Mucosa of stomach (tissue), 1 donor: ENCODE measurements around the gene WDR93.
"Not testable (repeated sequence)": the region's sequence is repeated elsewhere in the genome, so short reads cannot be mapped to it uniquely, and the experiment has no call there.

Source experiments
- H3K27me3 ChIP-seq: one replicate; pipeline ENCODE4 v1.7.0; 2013; ENCODE audit warnings: mild to moderate bottlenecking, low read length; ENCODE audit not compliant: control insufficient read depth, insufficient read depth
- H3K36me3 ChIP-seq: one replicate; pipeline ENCODE4 v1.7.0; 2013; ENCODE audit warnings: low read length; ENCODE audit not compliant: control insufficient read depth, insufficient read depth
- H3K4me1 ChIP-seq: one replicate; pipeline ENCODE4 v1.7.0; 2013; ENCODE audit warnings: mild to moderate bottlenecking, low read length; ENCODE audit not compliant: control insufficient read depth, insufficient read depth
- H3K4me3 ChIP-seq: one replicate; pipeline ENCODE4 v1.7.0; 2013; ENCODE audit warnings: low read length
- H3K9ac ChIP-seq: one replicate; pipeline ENCODE4 v1.7.0; 2013; ENCODE audit warnings: mild to moderate bottlenecking, low read length, moderate library complexity
- H3K9me3 ChIP-seq: one replicate; pipeline ENCODE4 v1.7.0; 2013; ENCODE audit warnings: mild to moderate bottlenecking, low read length, moderate library complexity; ENCODE audit not compliant: control insufficient read depth
- donor health status: Pancreatic carcinoma.

WDR93 gene

GRCh38 chr15:89782619-89782950 lies 92.0 kb downstream of the WDR93 start:
- not testable (repeated sequence) for H3K9ac ChIP-seq, H3K4me3 ChIP-seq
- peaks cover 28% of the 10 kb centered on the region for H3K4me1 ChIP-seq

DNA sequence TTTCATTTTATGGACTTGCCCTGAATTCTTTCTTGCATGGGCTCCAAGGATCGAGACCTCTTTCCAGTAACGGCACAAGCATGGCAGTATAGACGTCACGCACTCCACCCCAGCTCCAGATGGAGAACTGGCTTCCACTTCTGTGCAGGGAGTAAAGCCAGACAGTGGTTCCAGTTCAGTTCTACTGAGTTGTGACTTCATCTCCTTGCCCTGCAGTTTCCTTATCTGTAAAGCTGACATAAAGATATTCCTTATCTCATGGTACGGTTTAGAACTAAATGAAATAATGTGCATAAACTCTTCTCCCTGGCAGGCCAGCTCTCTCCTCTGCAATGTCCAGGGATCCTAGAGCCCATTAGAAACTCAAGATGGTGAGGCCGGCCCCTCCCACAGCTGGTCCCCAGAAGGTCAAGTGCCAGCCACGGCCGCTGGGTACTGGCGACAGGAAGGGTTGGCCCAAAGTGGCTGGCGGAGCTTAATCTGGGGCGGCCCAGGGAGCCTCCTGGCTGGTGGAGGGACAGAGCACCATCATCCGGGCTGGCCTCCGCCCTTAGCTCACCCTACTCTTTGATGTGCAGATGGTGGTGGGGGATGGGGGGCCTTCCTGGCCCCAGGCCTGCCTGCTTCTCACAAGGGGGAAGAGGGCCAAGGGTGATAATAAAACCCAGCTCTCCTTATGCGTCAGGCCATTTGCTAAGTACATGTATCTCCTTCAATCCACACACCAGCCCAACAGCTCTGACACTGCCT lies 92.7 kb downstream of the WDR93 start:
- Histone ChIP-seq H3K27me3 (no peaks in the 10 kb centered on the region), H3K9me3 (no peaks in the 10 kb centered on the region), H3K36me3 (no peaks in the 10 kb centered on the region), H3K4me3 (no peak overlapping the region), H3K4me1 (peaks cover 28% of the 10 kb centered on the region), H3K9ac (no peak overlapping the region)

More at GRCh38 chr15:89782619-89782950, 92.0 kb downstream of the WDR93 start:
- H3K27me3 ChIP-seq, H3K9me3 ChIP-seq, H3K36me3 ChIP-seq: not testable (repeated sequence)

- Histone ChIP-seq H3K4me1 (peaks cover 28% of the 10 kb centered on the region), H3K9ac (no peak overlapping the region), H3K36me3 (no peaks in the 10 kb centered on the region), H3K4me3 (no peak overlapping the region), H3K27me3 (no peaks in the 10 kb centered on the region), H3K9me3 (no peaks in the 10 kb centered on the region)
Measured at GRCh38 chr15:89783861-89784685, 93.5 kb downstream of the WDR93 start.

DNA sequence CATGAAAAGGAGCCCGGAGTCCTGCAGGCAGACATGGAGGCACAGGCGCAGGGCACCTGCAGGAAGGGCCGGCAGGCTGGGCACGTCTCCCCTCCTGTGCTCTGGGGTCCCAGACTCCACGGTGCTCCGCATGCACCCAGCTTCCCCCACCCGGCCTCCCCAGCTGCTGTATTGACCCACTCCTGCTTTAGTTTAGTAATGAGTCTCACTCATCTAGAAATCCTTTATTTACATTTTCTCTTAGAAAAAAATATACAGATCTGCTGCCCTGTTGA lies 94.0 kb downstream of the WDR93 start:
- Histone ChIP-seq H3K27me3 (no peaks in the 10 kb centered on the region), H3K4me3 (no peak overlapping the region), H3K9ac (no peak overlapping the region), H3K9me3 (no peaks in the 10 kb centered on the region), H3K36me3 (no peaks in the 10 kb centered on the region), H3K4me1 (peaks cover 28% of the 10 kb centered on the region)

- no peaks in the 10 kb centered on the region for H3K27me3 ChIP-seq
- no peak overlapping the region for H3K4me3 ChIP-seq
- H3K36me3 ChIP-seq, result no peaks in the 10 kb centered on the region
- H3K9me3 ChIP-seq, result no peaks in the 10 kb centered on the region
- H3K4me1 ChIP-seq, result peaks cover 28% of the 10 kb centered on the region
- H3K9ac ChIP-seq, result no peak overlapping the region
Measured at GRCh38 chr15:89785064-89785773, 94.6 kb downstream of the WDR93 start.

GRCh38 chr15:89785774-89786140 lies 95.1 kb downstream of the WDR93 start:
- H3K4me1 ChIP-seq, result peaks cover 28% of the 10 kb centered on the region
- no peaks in the 10 kb centered on the region for H3K36me3 ChIP-seq
- no peaks in the 10 kb centered on the region for H3K9me3 ChIP-seq
- H3K4me3 ChIP-seq, result no peak overlapping the region
- no peak overlapping the region for H3K9ac ChIP-seq
- H3K27me3 ChIP-seq, result no peaks in the 10 kb centered on the region

GRCh38 chr15:89787944-89788343 lies 97.3 kb downstream of the WDR93 start:
- Histone ChIP-seq H3K4me1 (peaks cover 24% of the 10 kb centered on the region), H3K9me3 (no peaks in the 10 kb centered on the region), H3K27me3 (no peaks in the 10 kb centered on the region), H3K4me3 (no peak overlapping the region), H3K9ac (no peak overlapping the region), H3K36me3 (no peaks in the 10 kb centered on the region)

GRCh38 chr15:89788585-89788984 lies 98.0 kb downstream of the WDR93 start:
- H3K4me3 ChIP-seq, H3K9me3 ChIP-seq, H3K9ac ChIP-seq, H3K36me3 ChIP-seq, H3K27me3 ChIP-seq: not testable (repeated sequence)
- H3K4me1 ChIP-seq, result peaks cover 22% of the 10 kb centered on the region

DNA sequence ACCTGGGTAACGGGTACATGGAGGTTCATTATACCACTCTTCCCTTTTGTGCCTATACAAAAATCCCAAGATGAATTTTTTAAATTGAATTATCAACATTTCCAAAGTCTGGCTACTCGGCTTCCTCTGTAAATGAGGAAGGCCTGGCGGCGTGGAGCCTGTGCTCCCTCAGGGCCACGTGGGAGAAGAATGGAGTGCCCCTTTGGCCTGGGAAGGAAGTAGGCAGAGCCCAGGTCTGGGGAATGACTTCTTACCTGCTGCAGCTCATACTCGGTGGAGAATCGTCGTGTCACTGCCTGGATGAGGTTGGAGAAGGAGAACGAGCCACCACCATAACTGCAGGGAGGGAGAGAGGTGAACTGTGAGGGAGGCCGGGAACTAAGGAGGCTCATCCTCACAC lies 99.6 kb downstream of the WDR93 start:
- Histone ChIP-seq H3K9ac (no peak overlapping the region), H3K4me3 (no peak overlapping the region), H3K27me3 (no peaks in the 10 kb centered on the region), H3K4me1 (peaks cover 6% of the 10 kb centered on the region), H3K9me3 (no peaks in the 10 kb centered on the region), H3K36me3 (no peaks in the 10 kb centered on the region)

DNA sequence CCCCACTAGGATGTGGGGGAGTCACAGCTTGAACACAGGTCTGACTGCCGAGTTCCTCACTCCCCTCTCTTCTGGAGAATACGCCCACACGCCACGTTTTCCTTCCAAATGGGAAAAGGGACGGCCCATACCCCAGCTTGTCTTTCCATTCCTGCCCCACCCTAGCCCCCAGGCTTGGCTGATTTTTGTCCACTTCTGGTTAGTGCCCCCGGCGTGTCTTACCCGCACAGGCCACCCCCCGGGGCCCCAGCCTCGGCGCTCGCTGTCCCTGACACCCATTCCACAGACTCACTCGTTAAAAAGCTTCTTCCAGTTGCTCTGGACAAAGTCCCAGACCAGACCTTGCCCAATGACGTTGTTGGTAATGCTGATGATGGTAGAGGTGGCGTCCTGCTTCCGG lies 100.0 kb downstream of the WDR93 start:
- no peak overlapping the region for H3K9ac ChIP-seq
- H3K9me3 ChIP-seq, result no peaks in the 10 kb centered on the region
- no peaks in the 10 kb centered on the region for H3K36me3 ChIP-seq
- no peaks in the 10 kb centered on the region for H3K27me3 ChIP-seq
- H3K4me1 ChIP-seq, result peaks cover 1% of the 10 kb centered on the region
- H3K4me3 ChIP-seq, result no peak overlapping the region

DNA sequence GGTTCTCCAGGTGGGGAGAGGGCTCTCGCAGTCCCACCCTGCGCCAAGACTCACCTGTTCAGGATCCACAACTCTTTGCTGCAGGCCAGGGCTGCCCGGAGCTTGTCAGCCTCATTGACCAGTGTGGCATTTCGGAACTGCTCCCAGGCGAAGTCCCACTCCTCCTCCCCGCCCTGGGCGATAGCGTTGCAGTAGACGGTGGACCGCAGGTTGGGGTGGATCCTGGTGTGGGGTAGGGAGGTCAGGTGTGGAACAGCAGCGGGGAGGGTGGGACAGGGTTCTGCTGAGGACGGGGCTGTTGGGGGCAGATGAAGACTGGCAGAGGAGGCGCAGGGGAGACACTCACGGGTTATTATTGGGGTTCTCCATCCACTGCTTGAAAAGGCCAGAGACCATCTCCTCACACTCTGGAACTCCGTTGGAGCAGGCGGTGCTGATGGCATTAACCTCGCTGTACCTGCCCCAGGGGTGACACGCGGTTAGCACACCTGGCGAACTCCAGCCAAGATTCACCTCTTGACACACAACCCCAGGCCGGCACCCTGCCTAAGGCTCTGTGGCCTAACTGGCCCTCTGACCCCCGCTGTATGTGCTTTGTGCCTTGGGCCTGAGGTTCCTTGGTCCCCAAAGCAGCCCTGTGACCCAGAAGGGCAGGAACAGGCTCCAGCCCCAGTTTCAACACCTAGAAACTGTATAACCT lies 101.6 kb downstream of the WDR93 start:
- Histone ChIP-seq H3K9me3 (no peaks in the 10 kb centered on the region), H3K36me3 (no peaks in the 10 kb centered on the region), H3K4me1 (no peaks in the 10 kb centered on the region), H3K4me3 (no peak overlapping the region), H3K9ac (no peak overlapping the region), H3K27me3 (no peaks in the 10 kb centered on the region)
